HEK293T (cell line): ENCODE data around the gene STK24.

Experiments
- CTBP1 ChIP-seq: fragments of 450-650 bp; IDR thresholded peaks from 2 replicates; pipeline ENCODE4 v1.6.1; 2016; ENCODE audit warnings: borderline replicate concordance
- HDGF ChIP-seq: fragments of 450-650 bp; IDR thresholded peaks from 2 replicates; pipeline ENCODE4 v1.6.1; 2017; ENCODE audit warnings: antibody characterized with exemption, borderline replicate concordance

DNA sequence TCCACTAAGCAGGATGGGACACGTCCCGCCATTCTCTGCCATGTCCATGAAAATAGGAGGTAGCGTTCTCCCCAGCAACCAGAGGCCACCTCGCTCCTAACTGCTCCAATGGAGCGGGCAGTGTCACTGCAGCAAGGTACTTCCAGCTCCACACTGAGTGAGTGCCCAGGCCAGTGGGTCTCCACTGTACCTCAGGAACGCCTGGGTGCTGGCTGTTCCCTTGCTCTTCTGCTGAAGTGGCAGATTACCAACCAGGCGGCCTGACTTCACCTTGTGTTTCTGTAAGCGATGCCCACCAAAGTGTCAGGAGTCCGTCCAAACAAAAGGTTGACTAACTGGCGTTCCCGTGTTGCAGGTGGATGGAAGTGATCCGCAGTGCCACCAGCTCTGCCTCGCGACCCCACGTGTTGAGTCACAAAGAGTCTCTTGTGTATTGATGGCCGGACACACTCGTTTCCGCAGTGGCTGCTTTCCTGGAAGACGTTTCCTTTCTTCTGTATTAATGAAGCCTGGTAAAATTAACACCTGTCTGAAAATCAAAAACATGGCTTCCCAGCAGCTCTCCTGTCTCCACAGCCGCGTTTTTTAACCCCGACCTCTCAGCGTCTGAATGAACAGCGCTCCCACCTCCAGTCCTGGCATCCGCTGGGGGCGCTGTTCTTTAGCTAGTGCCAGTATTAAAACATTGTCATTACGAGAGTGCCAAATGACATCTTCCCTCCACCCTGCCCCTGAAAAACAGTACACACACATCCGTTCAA lies 128.8 kb downstream of the STK24 start:
- TF ChIP-seq CTBP1: no peak
- TF ChIP-seq HDGF: no peak
